Ascending aorta (tissue), 2 donors: ENCODE measurements around the gene SLC4A11. TPM values are rescaled to one million over a fixed set of nuclear protein-coding genes. Genes with fewer than 3 reads are reported as not detected.

Experiments
- DNase-seq, 2 donors: peaks; one replicate each; pipeline ENCODE4 v3.0.0-alpha.2; 2019; ENCODE audit warnings: low spot score in 2 of 2
- H3K27ac ChIP-seq, 2 donors: fragments of 200-600 bp; sonication (generic); one replicate each; pipeline ENCODE4 v1.5.1; 2016 to 2017; ENCODE audit warnings: mild to moderate bottlenecking in 1 of 2
- H3K27me3 ChIP-seq: fragments of 200-600 bp; sonication (generic); one replicate; pipeline ENCODE4 v1.5.1; 2017
- H3K36me3 ChIP-seq, 2 donors: fragments of 200-600 bp; sonication (generic); one replicate each; pipeline ENCODE4 v1.5.1; 2016
- H3K4me1 ChIP-seq, 2 donors: fragments of 200-600 bp; sonication (generic); one replicate each; pipeline ENCODE4 v1.5.1; 2016 to 2017; ENCODE audit warnings: mild to moderate bottlenecking in 1 of 2
- H3K4me3 ChIP-seq, 2 donors: fragments of 200-600 bp; sonication (generic); one replicate each; pipeline ENCODE4 v1.5.1; 2016 to 2017; ENCODE audit warnings: mild to moderate bottlenecking in 1 of 2
- H3K9me3 ChIP-seq, 2 donors: fragments of 200-600 bp; sonication (generic); one replicate each; pipeline ENCODE4 v1.5.1; 2016
- CTCF ChIP-seq, 3 experiments: fragments of 200-600 bp in 2 of 3; fragments of 450-650 bp in 1 of 3; sonication (generic) in 2 of 3; IDR thresholded peaks; one replicate each; pipeline ENCODE4 v1.5.1; 2016 to 2019; ENCODE audit warnings: antibody characterized with exemption in 3 of 3, mild to moderate bottlenecking in 1 of 3, moderate library complexity in 1 of 3
- intact Hi-C: fragments of 100-400 bp; cut with DNase I; formaldehyde crosslinking; loops from one replicate; pipeline ENCODE4 v1.15.1; 2023
- total RNA-seq: library from RNA; depleted of rRNA; stranded (reverse); fragments of >200 nt; gene quantifications from one replicate; pipeline ENCODE4 v1.1.0, GENCODE V29; 2016

SLC4A11 gene
- total RNA-seq, 1 donor from 2014 or later, result 1.6 TPM

- peaks cover 0 to 11% of the 10 kb centered on the region in 2 donors for H3K4me1 ChIP-seq
- no peak overlapping the region for H3K27ac ChIP-seq
- no peaks in the 10 kb centered on the region for H3K27me3 ChIP-seq
- no peak for TF ChIP-seq CTCF (IDR thresholded peaks at IDR 0.05)
- no peak for DNase-seq
- no peaks in the 10 kb centered on the region for H3K9me3 ChIP-seq
- intact Hi-C loops, result no loop called here
- H3K36me3 ChIP-seq, result no peaks in the 10 kb centered on the region
- no peak overlapping the region for H3K4me3 ChIP-seq
These were observed 6.2 kb upstream of the SLC4A11 start for GRCh38 chr20:3245156-3245555.

- DNase-seq, result no peak
- Histone ChIP-seq H3K9me3 (no peaks in the 10 kb centered on the region), H3K27me3 (no peaks in the 10 kb centered on the region), H3K27ac (no peak overlapping the region), H3K36me3 (no peaks in the 10 kb centered on the region), H3K4me3 (no peak overlapping the region), H3K4me1 (peaks cover 0 to 11% of the 10 kb centered on the region in 2 donors)
- intact Hi-C loops, result no loop called here
- TF ChIP-seq CTCF (IDR thresholded peaks at IDR 0.05), result no peak
These were observed 5.6 kb upstream of the SLC4A11 start for GRCh38 chr20:3244613-3245012.

- Histone ChIP-seq H3K9me3 (no peaks in the 10 kb centered on the region), H3K36me3 (no peaks in the 10 kb centered on the region), H3K27me3 (no peaks in the 10 kb centered on the region), H3K27ac (no peak overlapping the region), H3K4me3 (no peak overlapping the region), H3K4me1 (peaks cover 0 to 10% of the 10 kb centered on the region in 2 donors)
- TF ChIP-seq CTCF (IDR thresholded peaks at IDR 0.05), result no peak
- intact Hi-C loops, result no loop called here
- DNase-seq, result no peak
These were observed 4.8 kb upstream of the SLC4A11 start for GRCh38 chr20:3243718-3244358.

- TF ChIP-seq CTCF (IDR thresholded peaks at IDR 0.05), result no peak
- intact Hi-C loops, result no loop called here
- Histone ChIP-seq H3K4me3 (no peak overlapping the region), H3K9me3 (no peaks in the 10 kb centered on the region), H3K27ac (no peak overlapping the region), H3K27me3 (peaks cover 9% of the 10 kb centered on the region), H3K4me1 (peaks cover 8 to 11% of the 10 kb centered on the region in 2 donors), H3K36me3 (no peaks in the 10 kb centered on the region)
- DNase-seq, result no peak
These were observed 3.2 kb upstream of the SLC4A11 start for GRCh38 chr20:3242172-3242692.

- H3K27ac ChIP-seq, result no peak overlapping the region
- H3K4me1 ChIP-seq, result peaks cover 8 to 11% of the 10 kb centered on the region in 2 donors
- H3K9me3 ChIP-seq, result no peaks in the 10 kb centered on the region
- TF ChIP-seq CTCF (IDR thresholded peaks at IDR 0.05), result no peak
- no peak for DNase-seq
- H3K4me3 ChIP-seq, result no peak overlapping the region
- intact Hi-C loops, result no loop called here
- H3K27me3 ChIP-seq, result peaks cover 9% of the 10 kb centered on the region
- H3K36me3 ChIP-seq, result no peaks in the 10 kb centered on the region
These were observed 1.9 kb upstream of the SLC4A11 start for GRCh38 chr20:3240776-3241363.
